Peyer's patch (tissue), 4 donors: ENCODE data around the gene MBD3L1.

Source experiments
- CTCF ChIP-seq, 6 experiments: fragments of 450-650 bp in 4 of 6; fragments of 200-600 bp in 2 of 6; sonication (generic) in 1 of 6; IDR thresholded peaks; one replicate each; pipeline ENCODE4 v1.5.1; 2017 to 2019; ENCODE audit warnings: antibody characterized with exemption in 6 of 6, mild to moderate bottlenecking in 3 of 6, moderate library complexity in 1 of 6
- POLR2A ChIP-seq, 2 donors: fragments of 450-650 bp; IDR thresholded peaks; one replicate each; pipeline ENCODE4 v1.5.1; 2017; ENCODE audit warnings: antibody characterized with exemption in 2 of 2, mild to moderate bottlenecking in 2 of 2, moderate library complexity in 2 of 2

GRCh38 chr19:8840708-8841107, 8.5 kb downstream of the MBD3L1 start:
- TF ChIP-seq CTCF (IDR thresholded peaks at IDR 0.05), result no peak
- TF ChIP-seq POLR2A (IDR thresholded peaks at IDR 0.05), result no peak
